Measurements from ENCODE around the gene CROCC2.

CROCC2 gene

GRCh38 chr2:240921311-240921994, 15.3 kb downstream of the CROCC2 start:
- no peak for DNase-seq (ENCODE audit: low spot score)

- DNase-seq (ENCODE audit: low spot score): no peak
These were observed 15.8 kb downstream of the CROCC2 start for GRCh38 chr2:240921995-240922244.

GRCh38 chr2:240922245-240922981, 16.3 kb downstream of the CROCC2 start:
- DNase-seq (ENCODE audit: low spot score): no peak

DNA sequence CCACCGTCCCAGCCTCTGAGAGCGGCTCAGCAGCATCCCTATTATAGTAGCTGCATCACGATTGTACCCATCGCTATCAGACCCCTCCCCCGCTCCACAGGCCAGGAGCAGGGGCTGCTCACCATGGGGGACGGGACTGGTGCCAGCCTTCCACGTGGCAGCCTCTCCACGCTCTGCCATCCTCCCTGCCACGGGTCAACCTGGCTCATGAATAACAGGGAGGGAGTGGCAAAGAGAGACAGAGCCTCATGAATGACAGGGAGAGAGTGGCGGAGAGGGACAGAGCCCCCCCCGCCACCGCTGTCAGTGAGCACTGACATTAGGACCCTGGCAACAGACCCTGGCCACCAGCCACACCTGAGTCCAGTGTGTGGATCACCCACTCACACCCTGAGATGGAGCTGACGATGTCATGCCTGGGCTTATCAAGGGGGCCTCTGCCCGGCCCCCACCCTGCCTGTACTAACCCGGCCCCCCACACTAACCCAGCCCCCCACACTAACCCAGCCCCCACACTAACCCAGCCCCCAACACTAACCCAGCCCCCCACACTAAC, 16.9 kb downstream of the CROCC2 start:
- DNase-seq (ENCODE audit: low spot score): peak; percentile 32

DNA sequence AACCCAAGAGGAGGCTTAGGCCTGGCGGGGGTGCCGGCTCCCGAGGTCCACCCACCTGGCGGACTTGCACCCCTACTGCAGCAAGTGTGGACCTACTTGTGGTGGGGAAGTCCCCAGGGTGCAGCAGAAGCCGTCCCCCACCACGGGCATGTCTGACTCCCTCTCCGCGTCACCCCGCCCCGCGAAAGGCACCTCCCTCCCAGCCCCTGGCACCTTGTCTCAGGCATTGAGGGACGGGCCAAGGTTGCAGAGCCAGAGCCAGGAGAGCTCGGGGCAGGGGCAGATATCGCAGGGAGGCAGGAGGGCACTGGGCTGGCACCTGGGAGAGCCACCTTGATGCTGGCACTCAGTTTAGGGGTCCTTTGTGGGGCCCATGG, 19.0 kb downstream of the CROCC2 start:
- no peak for DNase-seq (ENCODE audit: low spot score)

DNA sequence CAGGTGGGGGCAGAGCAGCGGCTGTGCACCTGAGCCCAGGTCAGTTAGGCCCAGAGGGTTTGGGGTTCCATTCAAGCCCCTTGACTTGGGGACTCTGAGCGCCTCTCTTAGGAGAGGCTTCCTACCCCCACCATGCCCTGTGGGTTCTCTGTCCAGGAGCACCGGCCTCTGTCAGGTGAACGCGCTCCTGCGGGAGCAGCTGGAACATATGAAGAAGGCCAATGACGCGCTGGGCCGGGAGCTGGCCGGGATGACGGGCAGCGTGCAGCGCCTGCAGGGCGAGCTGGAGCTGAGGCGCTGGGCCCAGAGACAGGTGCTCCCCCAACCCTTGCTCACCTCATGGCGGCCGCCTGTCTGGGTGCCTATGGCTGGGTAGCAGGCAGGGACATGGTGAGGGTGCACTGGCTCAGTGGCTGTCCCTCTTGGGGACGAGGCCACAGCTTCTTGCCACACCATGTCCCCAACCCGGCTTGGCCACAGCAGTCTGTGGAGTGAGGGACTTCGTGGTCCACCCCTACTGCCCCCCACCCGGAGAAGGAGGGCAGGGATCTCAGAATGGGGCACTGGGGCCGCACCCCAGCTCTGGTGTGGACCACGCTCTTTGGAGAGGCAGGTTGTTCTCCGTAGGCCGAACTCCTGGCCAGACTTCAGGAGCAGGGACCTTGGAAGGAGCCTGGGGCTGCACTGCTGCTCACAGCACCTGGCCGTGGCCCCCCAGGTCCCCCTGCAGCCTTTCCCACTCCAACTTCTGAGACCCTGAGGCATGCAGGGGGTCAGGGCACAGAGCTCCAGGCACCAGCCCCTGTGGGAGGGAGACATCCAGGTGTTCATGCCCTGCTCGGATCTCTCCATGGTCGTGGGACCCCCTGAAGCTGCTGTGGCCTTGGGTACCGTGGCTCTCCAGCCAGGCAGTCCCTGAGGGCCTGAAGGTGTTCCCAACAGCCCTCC, 19.7 kb downstream of the CROCC2 start:
- DNase-seq (ENCODE audit: low spot score): no peak

- no peak for DNase-seq (ENCODE audit: low spot score)
These were observed 20.6 kb downstream of the CROCC2 start for GRCh38 chr2:240926516-240927389.

DNA sequence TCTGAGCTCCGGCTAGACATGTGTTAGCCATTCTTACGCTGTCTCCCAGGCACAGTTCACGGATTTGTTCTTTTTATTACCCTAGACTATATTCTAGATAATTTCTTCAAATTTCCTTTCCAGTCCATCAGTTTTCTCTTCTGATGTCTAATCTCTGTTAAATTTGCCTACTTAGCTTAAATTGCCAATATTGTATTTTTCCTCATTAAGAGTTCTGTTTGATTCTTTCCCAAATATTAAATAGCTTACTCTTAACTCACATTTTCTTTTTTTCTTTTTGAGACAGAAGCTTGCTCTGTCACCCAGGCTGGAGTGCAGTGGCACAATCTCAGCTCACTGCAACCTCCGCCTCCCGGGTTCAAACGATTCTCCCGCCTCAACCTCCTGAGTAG, 21.2 kb downstream of the CROCC2 start:
- DNase-seq (ENCODE audit: low spot score): no peak

DNA sequence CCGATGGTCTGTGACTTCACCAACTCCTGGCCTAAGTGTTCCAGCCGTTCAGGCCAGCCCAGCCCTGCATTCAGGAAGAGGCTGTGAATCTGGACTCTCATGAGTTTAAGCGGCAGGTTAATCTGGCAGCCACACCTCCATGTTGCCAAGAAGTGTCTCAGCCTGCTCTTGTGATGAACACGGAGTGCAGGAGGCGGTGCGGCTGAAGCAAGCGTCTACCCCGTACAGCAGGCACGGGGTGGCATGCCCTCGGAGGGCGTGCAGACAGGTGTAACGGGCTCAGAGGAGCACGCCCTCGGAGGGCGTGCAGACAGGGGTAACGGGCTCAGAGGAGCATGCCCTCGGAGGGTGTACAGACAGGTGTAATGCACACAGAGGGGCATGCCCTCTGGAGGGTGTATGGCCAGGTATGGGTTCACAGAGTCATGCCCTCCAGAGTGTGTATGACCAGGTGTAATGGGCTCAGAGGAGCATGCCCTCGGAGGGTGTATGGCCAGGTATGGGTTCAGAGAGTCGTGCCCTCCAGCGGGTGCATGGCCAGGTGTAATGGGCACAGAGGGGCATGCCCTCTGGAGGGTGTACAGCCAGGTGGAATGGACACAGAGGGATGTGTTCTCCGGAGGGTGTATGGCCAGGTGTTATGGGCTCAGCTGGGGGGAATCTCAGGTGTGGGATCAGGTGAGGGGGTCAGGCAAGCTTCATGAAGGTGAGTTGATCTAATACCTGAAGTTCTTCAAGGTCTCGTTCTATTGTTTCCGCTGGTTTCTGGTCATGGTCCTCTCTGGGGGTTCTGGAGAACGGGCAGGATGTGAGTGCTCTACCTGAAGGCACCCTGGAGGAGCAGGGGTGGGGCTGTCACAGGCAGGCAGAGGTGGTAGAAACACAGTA, 22.6 kb downstream of the CROCC2 start:
- no peak for DNase-seq (ENCODE audit: low spot score)

DNA sequence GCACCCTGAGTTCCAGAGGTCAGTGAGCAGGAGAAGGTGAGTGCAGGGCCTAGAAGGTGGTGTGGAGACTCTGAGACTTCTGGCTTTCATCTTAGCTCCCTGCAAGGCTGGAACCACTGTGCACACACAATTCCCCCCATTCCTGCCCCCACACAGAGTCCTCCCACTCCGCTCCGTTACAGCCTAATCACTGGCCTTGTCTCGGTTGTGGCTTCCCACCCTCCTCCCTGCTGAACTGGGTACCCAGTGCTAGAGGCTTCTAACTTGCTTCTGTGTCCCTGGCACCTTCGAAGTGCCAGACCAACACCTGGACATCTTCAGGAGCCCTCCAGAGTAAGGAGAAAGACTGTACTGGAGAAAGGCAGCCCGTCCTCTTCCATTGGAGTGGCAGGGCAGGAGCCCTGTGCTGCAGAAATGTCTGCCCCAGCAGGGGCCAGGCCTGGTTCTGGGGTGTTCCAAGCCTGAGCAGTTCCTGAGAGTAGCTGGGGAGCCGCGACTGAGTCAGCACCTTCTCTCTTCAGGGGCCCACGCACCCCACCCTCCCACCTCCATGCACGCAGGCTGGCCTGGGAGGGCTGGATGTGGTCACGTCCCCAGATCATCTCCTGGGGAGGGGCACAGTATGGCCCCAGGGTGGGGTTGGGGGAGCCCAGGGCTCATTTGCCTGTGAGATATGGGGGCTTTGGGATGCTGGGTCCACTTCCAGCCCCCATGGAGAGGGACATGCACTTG, 23.4 kb downstream of the CROCC2 start:
- no peak for DNase-seq (ENCODE audit: low spot score)

GRCh38 chr2:240930096-240930630, 24.0 kb downstream of the CROCC2 start:
- DNase-seq (ENCODE audit: low spot score): no peak

DNA sequence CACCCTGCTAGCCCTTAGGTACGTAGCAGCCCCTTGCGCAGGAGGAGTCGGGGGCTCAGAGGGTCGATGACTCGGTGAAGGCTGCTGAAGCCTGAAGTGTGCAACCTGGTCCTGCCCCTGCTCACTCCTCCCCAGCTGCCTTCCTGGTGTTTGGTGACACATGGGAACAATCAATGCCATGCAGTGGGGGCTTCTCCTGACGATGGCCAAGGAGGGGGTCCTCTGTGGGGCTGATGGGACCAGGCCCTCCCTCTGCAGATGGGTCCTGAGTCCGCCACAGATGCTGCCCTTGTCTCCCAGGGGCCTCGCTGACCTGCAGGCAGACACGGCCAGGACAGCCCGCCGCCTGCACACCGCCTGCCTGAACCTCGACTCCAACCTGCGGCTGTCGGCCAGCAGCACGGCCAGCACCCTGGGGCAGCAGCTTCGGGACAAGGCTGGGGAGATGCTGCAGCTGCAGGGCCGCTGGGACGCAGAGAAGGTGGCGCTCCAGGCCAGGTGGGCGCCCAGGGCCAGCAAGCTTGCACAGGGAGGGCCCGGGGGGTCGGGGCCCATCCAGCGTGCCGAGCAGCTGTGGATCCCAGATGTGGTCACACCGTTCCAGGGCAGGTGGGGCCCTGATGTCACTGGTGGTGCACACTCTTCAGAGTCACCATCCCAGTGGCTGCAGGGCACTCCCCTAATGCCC, 24.6 kb downstream of the CROCC2 start:
- no peak for DNase-seq (ENCODE audit: low spot score)

DNA sequence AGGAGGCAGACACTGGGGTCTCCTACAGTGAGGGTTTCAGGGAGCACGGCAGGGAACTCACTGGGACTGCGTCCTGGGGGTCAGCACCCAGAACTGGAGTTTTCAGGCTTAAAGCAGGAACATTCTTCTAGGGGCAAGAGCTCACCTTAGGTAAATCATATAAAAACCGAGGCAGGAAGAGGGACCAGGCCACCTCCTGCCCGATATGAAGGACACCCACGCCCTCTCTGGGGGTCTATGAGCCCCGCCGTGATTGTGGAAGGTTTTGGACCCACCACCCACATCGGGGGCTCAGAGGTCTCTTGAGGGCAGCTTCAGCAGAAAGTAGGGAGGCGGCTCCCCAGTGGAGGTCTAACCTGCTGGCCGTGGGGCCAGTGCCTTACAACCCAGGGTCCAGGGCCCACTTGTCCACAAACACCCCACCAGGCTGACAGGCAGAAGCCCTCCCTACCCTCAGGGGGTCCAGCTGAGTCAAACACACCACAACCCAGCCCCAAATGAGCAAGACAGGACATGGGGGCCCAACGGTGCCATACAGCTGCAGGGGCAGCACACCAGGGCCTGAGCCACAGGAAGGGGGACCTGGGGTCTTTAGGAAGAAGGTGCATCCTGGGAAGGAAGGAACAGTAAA, 25.3 kb downstream of the CROCC2 start:
- DNase-seq (ENCODE audit: low spot score): no peak

GRCh38 chr2:240932001-240932723, 26.0 kb downstream of the CROCC2 start:
- DNase-seq (ENCODE audit: low spot score): no peak

GRCh38 chr2:240932724-240933047, 26.6 kb downstream of the CROCC2 start:
- DNase-seq (ENCODE audit: low spot score): no peak

- no peak for DNase-seq (ENCODE audit: low spot score)
These were observed 27.2 kb downstream of the CROCC2 start for GRCh38 chr2:240933048-240933965.
